ENCODE results near the gene TFDP1.

DNA sequence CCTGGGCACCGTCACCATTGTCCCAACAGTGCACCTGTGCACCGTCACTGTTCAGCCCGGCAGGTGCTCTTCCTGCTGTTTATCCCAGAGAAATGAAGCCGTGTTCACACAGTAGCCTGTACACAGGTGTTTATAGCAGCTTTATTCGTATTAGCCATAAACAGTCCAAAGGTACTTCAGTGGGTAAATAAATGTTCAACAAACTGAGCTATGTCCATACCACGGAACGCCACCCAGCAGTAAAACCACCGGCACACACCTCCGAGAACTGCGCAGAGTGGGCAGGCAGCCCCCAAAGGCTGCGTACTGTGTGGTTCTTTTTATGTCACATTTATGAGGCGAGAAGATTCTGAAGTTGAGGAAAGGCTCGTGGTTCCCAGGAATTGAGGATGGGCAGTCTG, 49.2 kb upstream of the TFDP1 start:
- TF ChIP-seq, protein P1, sequence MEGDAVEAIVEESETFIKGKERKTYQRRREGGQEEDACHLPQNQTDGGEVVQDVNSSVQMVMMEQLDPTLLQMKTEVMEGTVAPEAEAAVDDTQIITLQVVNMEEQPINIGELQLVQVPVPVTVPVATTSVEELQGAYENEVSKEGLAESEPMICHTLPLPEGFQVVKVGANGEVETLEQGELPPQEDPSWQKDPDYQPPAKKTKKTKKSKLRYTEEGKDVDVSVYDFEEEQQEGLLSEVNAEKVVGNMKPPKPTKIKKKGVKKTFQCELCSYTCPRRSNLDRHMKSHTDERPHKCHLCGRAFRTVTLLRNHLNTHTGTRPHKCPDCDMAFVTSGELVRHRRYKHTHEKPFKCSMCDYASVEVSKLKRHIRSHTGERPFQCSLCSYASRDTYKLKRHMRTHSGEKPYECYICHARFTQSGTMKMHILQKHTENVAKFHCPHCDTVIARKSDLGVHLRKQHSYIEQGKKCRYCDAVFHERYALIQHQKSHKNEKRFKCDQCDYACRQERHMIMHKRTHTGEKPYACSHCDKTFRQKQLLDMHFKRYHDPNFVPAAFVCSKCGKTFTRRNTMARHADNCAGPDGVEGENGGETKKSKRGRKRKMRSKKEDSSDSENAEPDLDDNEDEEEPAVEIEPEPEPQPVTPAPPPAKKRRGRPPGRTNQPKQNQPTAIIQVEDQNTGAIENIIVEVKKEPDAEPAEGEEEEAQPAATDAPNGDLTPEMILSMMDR (IDR thresholded peaks at IDR 0.05): no peak
- no peak for TF ChIP-seq POLR2A (IDR thresholded peaks at IDR 0.05)

All from vagina (tissue), 2 donors.